Ascending aorta (tissue), 2 donors: Measurements from ENCODE around the gene TFRC. TPM values are rescaled to one million over a fixed set of nuclear protein-coding genes. Genes with fewer than 3 reads are reported as not detected.
"Not testable (repeated sequence)": the region's sequence is repeated elsewhere in the genome, so short reads cannot be mapped to it uniquely, and the experiment has no call there.

Source experiments
- DNase-seq, 2 donors: peaks; one replicate each; pipeline ENCODE4 v3.0.0-alpha.2; 2019; ENCODE audit warnings: low spot score in 2 of 2
- H3K27ac ChIP-seq, 2 donors: fragments of 200-600 bp; sonication (generic); one replicate each; pipeline ENCODE4 v1.5.1; 2016 to 2017; ENCODE audit warnings: mild to moderate bottlenecking in 1 of 2
- H3K27me3 ChIP-seq: fragments of 200-600 bp; sonication (generic); one replicate; pipeline ENCODE4 v1.5.1; 2017
- H3K36me3 ChIP-seq, 2 donors: fragments of 200-600 bp; sonication (generic); one replicate each; pipeline ENCODE4 v1.5.1; 2016
- H3K4me1 ChIP-seq, 2 donors: fragments of 200-600 bp; sonication (generic); one replicate each; pipeline ENCODE4 v1.5.1; 2016 to 2017; ENCODE audit warnings: mild to moderate bottlenecking in 1 of 2
- H3K4me3 ChIP-seq, 2 donors: fragments of 200-600 bp; sonication (generic); one replicate each; pipeline ENCODE4 v1.5.1; 2016 to 2017; ENCODE audit warnings: mild to moderate bottlenecking in 1 of 2
- H3K9me3 ChIP-seq, 2 donors: fragments of 200-600 bp; sonication (generic); one replicate each; pipeline ENCODE4 v1.5.1; 2016
- intact Hi-C: fragments of 100-400 bp; cut with DNase I; formaldehyde crosslinking; loops from one replicate; pipeline ENCODE4 v1.15.1; 2023
- total RNA-seq: library from RNA; depleted of rRNA; stranded (reverse); fragments of >200 nt; gene quantifications from one replicate; pipeline ENCODE4 v1.1.0, GENCODE V29; 2016
- TF ChIP-seq, protein P1 (sequence below), 3 experiments: fragments of 200-600 bp in 2 of 3; fragments of 450-650 bp in 1 of 3; sonication (generic) in 2 of 3; IDR thresholded peaks; one replicate each; pipeline ENCODE4 v1.5.1; 2016 to 2019; ENCODE audit warnings: antibody characterized with exemption in 3 of 3, mild to moderate bottlenecking in 1 of 3, moderate library complexity in 1 of 3

Gene TFRC
- total RNA-seq, 1 donor from 2014 or later, result 30.1 TPM

GRCh38 chr3:196079682-196080081, 2.2 kb downstream of the TFRC start:
- Histone ChIP-seq H3K27me3 (no peaks in the 10 kb centered on the region), H3K4me1 (peaks cover 0 to 8% of the 10 kb centered on the region in 2 donors), H3K4me3 (no peak overlapping the region), H3K27ac (no peak overlapping the region), H3K36me3 (peaks cover 0 to 8% of the 10 kb centered on the region in 2 donors), H3K9me3 (no peaks in the 10 kb centered on the region)
- no peak for DNase-seq
- TF ChIP-seq, protein P1, sequence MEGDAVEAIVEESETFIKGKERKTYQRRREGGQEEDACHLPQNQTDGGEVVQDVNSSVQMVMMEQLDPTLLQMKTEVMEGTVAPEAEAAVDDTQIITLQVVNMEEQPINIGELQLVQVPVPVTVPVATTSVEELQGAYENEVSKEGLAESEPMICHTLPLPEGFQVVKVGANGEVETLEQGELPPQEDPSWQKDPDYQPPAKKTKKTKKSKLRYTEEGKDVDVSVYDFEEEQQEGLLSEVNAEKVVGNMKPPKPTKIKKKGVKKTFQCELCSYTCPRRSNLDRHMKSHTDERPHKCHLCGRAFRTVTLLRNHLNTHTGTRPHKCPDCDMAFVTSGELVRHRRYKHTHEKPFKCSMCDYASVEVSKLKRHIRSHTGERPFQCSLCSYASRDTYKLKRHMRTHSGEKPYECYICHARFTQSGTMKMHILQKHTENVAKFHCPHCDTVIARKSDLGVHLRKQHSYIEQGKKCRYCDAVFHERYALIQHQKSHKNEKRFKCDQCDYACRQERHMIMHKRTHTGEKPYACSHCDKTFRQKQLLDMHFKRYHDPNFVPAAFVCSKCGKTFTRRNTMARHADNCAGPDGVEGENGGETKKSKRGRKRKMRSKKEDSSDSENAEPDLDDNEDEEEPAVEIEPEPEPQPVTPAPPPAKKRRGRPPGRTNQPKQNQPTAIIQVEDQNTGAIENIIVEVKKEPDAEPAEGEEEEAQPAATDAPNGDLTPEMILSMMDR (IDR thresholded peaks at IDR 0.05), result no peak
- intact Hi-C loops, result loop anchor here (5.0 kb wide), 1 partner anchor 423 kb away; the partner anchor contains the start of gene RNF168

- Histone ChIP-seq H3K4me1 (no peaks in the 10 kb centered on the region), H3K27me3 (no peaks in the 10 kb centered on the region), H3K27ac (no peak overlapping the region), H3K36me3 (peaks cover 34 to 40% of the 10 kb centered on the region in 2 donors), H3K4me3 (no peak overlapping the region), H3K9me3 (no peaks in the 10 kb centered on the region)
- TF ChIP-seq, protein P1 (IDR thresholded peaks at IDR 0.05), result no peak
- no peak for DNase-seq
- intact Hi-C loops, result no loop called here
Observed at GRCh38 chr3:196075013-196075412, 6.9 kb downstream of the TFRC start.

DNA sequence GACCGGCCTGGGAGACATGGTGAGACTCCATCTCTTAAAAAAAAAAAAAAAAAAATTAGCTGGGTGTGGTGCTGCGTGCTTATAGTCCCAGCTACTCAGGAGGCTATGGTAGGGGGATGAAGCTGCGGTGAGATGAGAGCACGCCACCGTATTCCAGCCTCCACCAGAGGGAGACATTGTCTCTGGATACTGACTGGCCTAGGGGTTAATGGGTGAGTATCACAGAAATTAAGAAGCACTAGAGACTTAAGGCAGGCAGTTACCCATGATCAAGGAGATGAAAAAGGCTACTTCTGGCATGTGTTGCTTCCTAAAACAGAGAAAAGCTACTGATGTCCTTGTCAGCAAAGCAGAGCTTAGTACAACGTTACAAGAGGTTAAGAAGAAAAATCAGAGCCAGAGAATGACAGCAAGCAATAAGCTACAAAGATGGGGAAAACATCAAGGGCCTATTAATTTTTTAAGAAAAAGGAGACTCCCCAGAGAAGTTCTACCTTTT, 8.6 kb downstream of the TFRC start:
- no peaks in the 10 kb centered on the region for H3K27me3 ChIP-seq
- no peak overlapping the region for H3K27ac ChIP-seq
- TF ChIP-seq, protein P1 (IDR thresholded peaks at IDR 0.05), result peak; percentile 41 to 62 (median 45)
- DNase-seq, result no peak
- intact Hi-C loops, result loop anchor here (5.0 kb wide), 1 partner anchor 124 kb away; no protein-coding TSS in a partner anchor
- no peaks in the 10 kb centered on the region for H3K4me1 ChIP-seq
- no peaks in the 10 kb centered on the region for H3K9me3 ChIP-seq
- H3K36me3 ChIP-seq, result peaks cover 46 to 57% of the 10 kb centered on the region in 2 donors
- no peak overlapping the region for H3K4me3 ChIP-seq

GRCh38 chr3:196072313-196072712, 9.6 kb downstream of the TFRC start:
- Histone ChIP-seq H3K4me1 (no peaks in the 10 kb centered on the region), H3K27me3 (no peaks in the 10 kb centered on the region), H3K36me3 (peaks cover 55 to 67% of the 10 kb centered on the region in 2 donors), H3K27ac (no peak overlapping the region), H3K4me3 (no peak overlapping the region), H3K9me3 (no peaks in the 10 kb centered on the region)
- intact Hi-C loops, result loop anchor here (5.0 kb wide), 1 partner anchor 125 kb away; no protein-coding TSS in a partner anchor
- DNase-seq, result no peak
- TF ChIP-seq, protein P1 (IDR thresholded peaks at IDR 0.05), result no peak

GRCh38 chr3:196068812-196069211, 13.1 kb downstream of the TFRC start:
- H3K27me3 ChIP-seq, intact Hi-C loops, H3K4me3 ChIP-seq, DNase-seq, H3K4me1 ChIP-seq, H3K27ac ChIP-seq, H3K9me3 ChIP-seq: not testable (repeated sequence)
- peaks cover 84 to 90% of the 10 kb centered on the region in 2 donors for H3K36me3 ChIP-seq

DNA sequence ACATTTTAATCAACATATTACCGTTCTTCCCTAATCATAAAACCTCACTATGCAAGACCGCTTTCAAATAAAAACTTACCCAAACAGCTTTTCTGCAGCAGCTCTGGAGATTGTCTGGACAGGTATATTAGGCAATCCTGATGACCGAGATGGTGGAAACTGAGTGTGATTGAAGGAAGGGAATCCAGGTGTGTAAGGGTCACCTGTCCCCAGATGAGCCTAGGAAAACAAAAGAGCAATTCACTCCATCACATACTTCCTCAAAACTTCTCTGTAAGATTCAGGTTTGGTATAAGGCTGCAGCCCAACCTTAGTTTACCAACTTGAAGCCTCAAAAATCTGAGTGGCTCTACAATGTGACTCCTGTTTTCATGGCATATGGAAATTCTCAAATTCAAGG, 14.5 kb downstream of the TFRC start:
- Histone ChIP-seq H3K9me3 (no peaks in the 10 kb centered on the region), H3K4me1 (no peaks in the 10 kb centered on the region), H3K27ac (no peak overlapping the region), H3K27me3 (no peaks in the 10 kb centered on the region), H3K4me3 (no peak overlapping the region), H3K36me3 (peaks cover 85 to 92% of the 10 kb centered on the region in 2 donors)
- intact Hi-C loops, result no loop called here
- TF ChIP-seq, protein P1 (IDR thresholded peaks at IDR 0.05), result no peak
- DNase-seq, result no peak
